IMR-90 (cell line): ENCODE results near the gene IL22RA2. TPM values are rescaled to one million over a fixed set of nuclear protein-coding genes. Genes with fewer than 3 reads are reported as not detected.

Experiments used
- ATAC-seq: fragments of 200-7000 bp; cut with Tn5 transposase; 2 replicates; pipeline ENCODE4 v1.9.1; 2020; ENCODE audit warnings: low read depth, mild to moderate bottlenecking, moderate library complexity
- BruUV-seq: library from RNA; stranded (reverse); fragments of 400-500 nt; replicated peaks from 2 replicates; lab custom pipeline; 2021; lab: Mats Ljungman, UMichigan
- CTCF ChIA-PET: fragments of 300-600 bp; formaldehyde crosslinking; extraction: SDS; loops from one replicate; lab custom pipeline; 2021; ENCODE audit warnings: antibody characterized with exemption; lab: Yijun Ruan, JAX
- POLR2A ChIA-PET: fragments of 300-600 bp; sonication (Branson Sonifier 250); formaldehyde crosslinking; loops from one replicate; lab custom pipeline; 2022; ENCODE audit warnings: antibody characterized with exemption; ENCODE audit not compliant: unreplicated experiment; lab: Charles Lee
- DNase-seq: peaks from one replicate; pipeline ENCODE4 v3.0.0; 2013
- H2AFZ ChIP-seq: replicated peaks from 2 replicates; pipeline ENCODE3; 2013; ENCODE audit warnings: low read length, mild to moderate bottlenecking; ENCODE audit not compliant: poor library complexity
- H2AK5ac ChIP-seq: 2 replicates; pipeline ENCODE4 v1.6.1; 2013; ENCODE audit warnings: low read depth, low read length, inconsistent platforms
- H2AK9ac ChIP-seq: replicated peaks from 2 replicates; pipeline ENCODE3; 2013; ENCODE audit warnings: mild to moderate bottlenecking, low read depth, low read length, moderate library complexity; ENCODE audit not compliant: poor library complexity
- H2BK120ac ChIP-seq: 2 replicates; pipeline ENCODE4 v1.6.1; 2013; ENCODE audit warnings: low read depth, low read length, inconsistent platforms
- H2BK15ac ChIP-seq: 3 replicates; pipeline ENCODE4 v1.6.1; 2013; ENCODE audit warnings: low read depth, low read length, inconsistent platforms
- H2BK20ac ChIP-seq: 2 replicates; pipeline ENCODE4 v1.6.1; 2013; ENCODE audit warnings: low read depth, mild to moderate bottlenecking, inconsistent platforms, low read length, moderate library complexity
- H2BK5ac ChIP-seq: 2 replicates; pipeline ENCODE4 v1.6.1; 2013; ENCODE audit warnings: mild to moderate bottlenecking, low read depth, low read length, inconsistent platforms; ENCODE audit not compliant: poor library complexity, severe bottlenecking
- H3K14ac ChIP-seq: replicated peaks from 2 replicates; pipeline ENCODE4 v1.6.1; 2013; ENCODE audit warnings: low read depth, low read length, inconsistent platforms
- H3K18ac ChIP-seq: 2 replicates; pipeline ENCODE4 v1.6.1; 2013; ENCODE audit warnings: low read depth, low read length, control low read depth
- H3K23ac ChIP-seq: 2 replicates; pipeline ENCODE4 v1.6.1; 2013; ENCODE audit warnings: low read depth, low read length, inconsistent platforms
- H3K27ac ChIP-seq: 2 replicates; pipeline ENCODE4 v1.5.1; 2013; ENCODE audit warnings: mild to moderate bottlenecking, control low read depth, low read length; ENCODE audit not compliant: insufficient read depth
- H3K27me3 ChIP-seq: 2 replicates; pipeline ENCODE4 v1.6.1; 2013; ENCODE audit warnings: low read length; ENCODE audit not compliant: control insufficient read depth, insufficient read depth
- H3K36me3 ChIP-seq: 2 replicates; pipeline ENCODE4 v1.6.1; 2013; ENCODE audit warnings: low read length, mixed read lengths; ENCODE audit not compliant: control insufficient read depth, insufficient read depth
- H3K4ac ChIP-seq: 2 replicates; pipeline ENCODE4 v1.6.1; 2013; ENCODE audit warnings: low read depth, low read length, inconsistent platforms
- H3K4me1 ChIP-seq: 2 replicates; pipeline ENCODE4 v1.6.1; 2013; ENCODE audit warnings: low read length, mixed read lengths; ENCODE audit not compliant: control insufficient read depth, insufficient read depth
- H3K4me2 ChIP-seq: 2 replicates; pipeline ENCODE4 v1.6.1; 2013; ENCODE audit warnings: low read depth, mild to moderate bottlenecking, control low read depth, low read length, moderate library complexity
- H3K4me3 ChIP-seq: 2 replicates; pipeline ENCODE4 v1.5.1; 2013; ENCODE audit warnings: low read depth, mild to moderate bottlenecking, control low read depth, low read length, moderate library complexity; ENCODE audit not compliant: insufficient read depth
- H3K56ac ChIP-seq: 2 replicates; pipeline ENCODE4 v1.6.1; 2013; ENCODE audit warnings: low read length, inconsistent platforms; ENCODE audit not compliant: insufficient read depth; ENCODE audit errors: extremely low read depth
- H3K79me1 ChIP-seq, 2 experiments: 2 replicates each; pipeline ENCODE4 v1.6.1; 2013; ENCODE audit warnings: low read length in 2 of 2, inconsistent platforms in 1 of 2, low read depth in 1 of 2
- H3K9ac ChIP-seq: 2 replicates; pipeline ENCODE4 v1.6.1; 2013; ENCODE audit warnings: low read depth, low read length, control low read depth
- H3K9me1 ChIP-seq: 2 replicates; pipeline ENCODE4 v1.6.1; 2013; ENCODE audit warnings: low read length, inconsistent platforms; ENCODE audit not compliant: insufficient read depth
- H3K9me3 ChIP-seq: 2 replicates; pipeline ENCODE4 v1.6.1; 2013; ENCODE audit warnings: low read length; ENCODE audit not compliant: control insufficient read depth, insufficient read depth
- H4K20me1 ChIP-seq: 2 replicates; pipeline ENCODE4 v1.6.1; 2013; ENCODE audit warnings: low read length, inconsistent platforms; ENCODE audit not compliant: insufficient read depth
- H4K5ac ChIP-seq: 2 replicates; pipeline ENCODE4 v1.6.1; 2013; ENCODE audit warnings: mild to moderate bottlenecking, low read depth, low read length, control low read depth
- H4K8ac ChIP-seq, 2 experiments: 2 replicates each; pipeline ENCODE4 v1.6.1; 2013; ENCODE audit warnings: low read depth in 2 of 2, low read length in 2 of 2, control low read depth in 1 of 2, inconsistent platforms in 1 of 2
- H4K91ac ChIP-seq: 2 replicates; pipeline ENCODE4 v1.6.1; 2013; ENCODE audit warnings: low read depth, low read length, inconsistent platforms; ENCODE audit not compliant: insufficient read depth
- CHD1 ChIP-seq: IDR thresholded peaks from 2 replicates; pipeline ENCODE4 v1.6.1; 2012; ENCODE audit warnings: low read depth, low read length, improper control_type of control experiment
- ELK1 ChIP-seq: fragments of 150-350 bp; IDR thresholded peaks from 2 replicates; pipeline ENCODE4 v1.6.1; 2016; ENCODE audit warnings: low read depth, mild to moderate bottlenecking, low read length, moderate library complexity, borderline replicate concordance
- RFX5 ChIP-seq: IDR thresholded peaks from 2 replicates; pipeline ENCODE4 v1.8.0; 2012; ENCODE audit warnings: low read depth, mild to moderate bottlenecking, low read length, moderate library complexity
- WGBS, 2 experiments: methylation state at CpG; one replicate each; pipeline versions ENCODE4 v1.1.5 to v1.1.7; 2013; ENCODE audit warnings: missing lambda C conversion rate in 2 of 2; ENCODE audit not compliant: insufficient read length in 1 of 2; ENCODE audit errors: extremely low coverage in 2 of 2; 5-methylcytosine and 5-hydroxymethylcytosine counted together
- dilution Hi-C: fragments of 300-500 bp; cut with HindIII; formaldehyde crosslinking; loops from one replicate; pipeline ENCODE4 v1.14.3; 2018; ENCODE audit warnings: low sequenced_read_pairs; ENCODE audit not compliant: unreplicated experiment
- in situ Hi-C: fragments of 300-500 bp; cut with MboI; formaldehyde crosslinking; loops from 3 replicates; pipeline ENCODE4 v1.14.3; 2019; ENCODE audit warnings: low sequenced_read_pairs, inconsistent platforms, mixed read lengths
- intact Hi-C: fragments of 100-400 bp; cut with micrococcal nuclease; formaldehyde crosslinking; loops from 2 replicates; pipeline ENCODE4 v1.10.0; 2022
- polyA plus RNA-seq, 3 experiments: library from polyadenylated mRNA; depleted of rRNA; stranded (reverse); fragments of >200 nt; gene quantifications; 2 replicates each; pipeline ENCODE4 v1.2.3, GENCODE V29; 2012; ENCODE audit warnings: low replicate concordance in 1 of 3
- total RNA-seq: library from RNA; depleted of rRNA; stranded (reverse); fragments of >200 nt; gene quantifications from 2 replicates; pipeline ENCODE4 v1.2.3, GENCODE V29; 2012

The IL22RA2 gene
- total and polyA plus RNA-seq, 2 of the 4 experiments (the other 2 are of a cell fraction), result not detected

GRCh38 chr6:137206577-137206976 is 33.1 kb upstream of the IL22RA2 start:
- no peak overlapping the region for H4K91ac ChIP-seq
- no peak overlapping the region for H3K23ac ChIP-seq
- intact Hi-C loops, result no loop called here
- ATAC-seq (no peak), DNase-seq (no peak)
- in situ Hi-C loops, result no loop called here
- no peak overlapping the region for H3K18ac ChIP-seq
- no peak overlapping the region for H4K8ac ChIP-seq
- BruUV-seq, result no TSS peak
- H3K4ac ChIP-seq, result no peak overlapping the region
- peaks cover 4% of the 10 kb centered on the region; the same call in 1 of the 2 replicates for H4K20me1 ChIP-seq
- peaks cover 14 to 26% of the 10 kb centered on the region in 2 experiments for H3K79me1 ChIP-seq
- H2BK5ac ChIP-seq, result no peak overlapping the region
- peaks cover 22% of the 10 kb centered on the region for H3K36me3 ChIP-seq
- ChIA-PET CTCF (no interaction called here), POLR2A (no interaction called here)
- no CpG with 5 or more reads among the region's 1 CpG for WGBS, 2 experiments
- no peaks in the 10 kb centered on the region; the same call in 1 of the 2 replicates for H3K9me3 ChIP-seq
- dilution Hi-C loops, result no loop called here
- no peak overlapping the region for H3K56ac ChIP-seq
- H3K4me2 ChIP-seq, result no peak overlapping the region
- no peak overlapping the region for H2BK120ac ChIP-seq
- H2AK9ac ChIP-seq, result no peak overlapping the region
- H4K5ac ChIP-seq, result no peak overlapping the region
- H3K4me3 ChIP-seq, result no peak overlapping the region
- H3K9ac ChIP-seq, result no peak overlapping the region
- H3K9me1 ChIP-seq, result no peaks in the 10 kb centered on the region
- H3K4me1 ChIP-seq, result no peaks in the 10 kb centered on the region
- no peak overlapping the region for H2AFZ ChIP-seq
- H2BK20ac ChIP-seq, result no peak overlapping the region
- TF ChIP-seq CHD1 (no peak), ELK1 (no peak), RFX5 (no peak)
- no peak overlapping the region for H3K27ac ChIP-seq
- H2BK15ac ChIP-seq, result no peak overlapping the region
- H3K27me3 ChIP-seq, result no peaks in the 10 kb centered on the region
- no peak overlapping the region for H2AK5ac ChIP-seq
- H3K14ac ChIP-seq, result no peak overlapping the region
